KOPT-K1 (cell line): ENCODE results near the gene KIAA1586.
"Not testable (repeated sequence)": the region's sequence is repeated elsewhere in the genome, so short reads cannot be mapped to it uniquely, and the experiment has no call there.

Source experiments
- H3K27ac ChIP-seq: fragments of 200-600 bp; sonication (generic); 2 replicates; pipeline ENCODE4 v1.5.1; 2016; ENCODE audit warnings: antibody characterized with exemption, mild to moderate bottlenecking, low read depth, low read length; ENCODE audit not compliant: poor library complexity, severe bottlenecking
- H3K36me3 ChIP-seq: fragments of 200-600 bp; sonication (generic); 2 replicates; pipeline ENCODE4 v1.5.1; 2017; ENCODE audit warnings: antibody characterized with exemption, mild to moderate bottlenecking, low read length, moderate library complexity; ENCODE audit not compliant: insufficient read depth
- H3K9me3 ChIP-seq: fragments of 200-600 bp; sonication (generic); 2 replicates; pipeline ENCODE4 v1.5.1; 2017; ENCODE audit warnings: antibody characterized with exemption, low read length, mild to moderate bottlenecking; ENCODE audit not compliant: insufficient read depth, poor library complexity, severe bottlenecking

The KIAA1586 gene

GRCh38 chr6:57072108-57072507 is 25.6 kb downstream of the KIAA1586 start:
- Histone ChIP-seq H3K9me3 (no peaks in the 10 kb centered on the region), H3K36me3 (no peaks in the 10 kb centered on the region), H3K27ac (no peak overlapping the region)

DNA sequence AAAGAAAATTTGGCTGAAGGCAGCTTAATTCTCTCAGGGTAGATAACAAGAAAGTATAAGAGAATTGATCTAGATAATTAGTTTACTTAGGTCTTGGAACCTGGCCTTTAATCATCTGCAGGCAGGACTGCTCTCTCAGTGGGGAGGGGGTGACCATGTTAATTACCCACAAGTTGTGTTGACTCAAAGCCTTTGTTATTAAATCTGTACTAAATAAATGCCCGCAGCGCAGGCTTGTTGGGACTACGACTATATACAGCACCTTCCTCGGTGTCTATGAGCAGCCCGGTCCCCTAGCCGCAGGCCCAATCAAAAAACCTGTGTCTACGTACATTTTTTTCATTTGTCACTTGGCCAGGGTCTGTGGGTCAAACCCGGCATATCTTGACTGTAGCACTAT is 27.9 kb downstream of the KIAA1586 start:
- Histone ChIP-seq H3K27ac (no peak overlapping the region), H3K9me3 (no peaks in the 10 kb centered on the region), H3K36me3 (no peaks in the 10 kb centered on the region)

GRCh38 chr6:57075092-57075491 is 28.6 kb downstream of the KIAA1586 start:
- no peaks in the 10 kb centered on the region for H3K9me3 ChIP-seq
- no peak overlapping the region for H3K27ac ChIP-seq
- H3K36me3 ChIP-seq, result no peaks in the 10 kb centered on the region

DNA sequence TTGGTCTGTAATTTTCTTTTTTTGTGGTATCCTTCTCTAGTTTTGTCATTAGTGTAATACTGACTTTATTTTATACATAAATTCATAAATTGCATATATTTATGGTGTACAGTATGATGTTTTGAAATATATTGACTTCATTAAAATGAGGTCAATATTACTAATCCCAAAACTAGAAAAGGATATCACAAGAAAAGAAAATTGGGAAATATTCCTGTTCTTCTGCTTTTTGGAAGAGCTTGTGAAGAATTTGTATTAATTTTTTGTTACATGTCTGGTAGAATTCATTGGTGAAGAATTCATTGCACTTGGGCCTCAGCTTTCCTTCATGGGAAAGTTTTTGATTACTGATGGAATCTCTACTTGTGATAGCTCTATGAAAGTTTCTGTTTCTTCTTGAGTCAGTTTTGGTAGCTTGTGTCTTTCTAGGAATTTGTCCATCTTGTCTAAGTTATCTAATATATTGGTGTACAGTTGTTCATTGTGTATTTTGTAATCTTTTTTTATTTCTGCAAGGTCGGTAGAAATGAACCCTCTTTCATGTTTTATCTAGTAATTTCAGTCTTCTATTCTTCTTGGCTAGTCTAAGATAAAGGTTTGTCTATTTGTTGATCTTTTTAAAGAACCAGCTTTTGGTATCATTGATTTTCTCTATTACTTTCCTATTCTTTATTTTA is 32.2 kb downstream of the KIAA1586 start:
- Histone ChIP-seq H3K36me3 (no peaks in the 10 kb centered on the region), H3K9me3 (no peaks in the 10 kb centered on the region), H3K27ac (no peak overlapping the region)

DNA sequence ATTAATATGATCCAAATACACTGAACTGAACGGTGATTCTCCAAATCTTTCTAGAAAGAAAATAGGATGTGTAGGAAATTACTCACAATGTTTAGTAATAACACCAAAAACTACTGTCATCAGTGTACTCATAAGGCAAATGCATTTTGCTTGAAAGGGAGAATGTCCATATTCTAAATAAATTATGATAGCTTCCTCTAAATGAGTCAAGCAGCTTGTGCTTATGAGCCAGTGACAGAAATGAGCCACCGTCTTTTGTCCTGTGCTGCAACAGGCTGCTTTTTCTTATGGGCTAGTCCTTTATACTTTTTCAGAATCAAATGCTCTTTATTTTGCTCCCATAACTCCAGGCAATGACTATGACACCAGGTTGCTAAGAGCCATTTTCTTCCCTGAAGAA is 39.0 kb downstream of the KIAA1586 start:
- no peak overlapping the region for H3K27ac ChIP-seq
- H3K36me3 ChIP-seq, result no peaks in the 10 kb centered on the region
- H3K9me3 ChIP-seq, result no peaks in the 10 kb centered on the region

DNA sequence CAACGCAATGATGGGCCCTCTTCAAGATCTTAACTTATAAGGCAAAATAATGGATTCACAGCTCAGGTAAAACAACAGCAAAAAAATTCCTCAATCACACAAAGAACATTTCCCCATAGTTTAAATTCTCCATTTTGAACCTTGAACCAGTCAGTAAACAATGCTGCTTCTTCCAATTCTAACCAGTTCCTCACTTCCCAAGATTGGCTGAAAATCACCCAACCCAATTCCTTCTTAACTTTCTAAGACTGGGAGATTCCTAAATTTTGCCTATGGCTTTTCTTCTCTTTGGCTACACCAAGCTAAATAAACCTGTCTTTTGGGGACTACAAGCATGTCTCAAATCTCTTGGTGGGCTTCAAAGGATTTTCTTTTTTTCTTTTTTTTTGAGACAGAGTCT is 40.4 kb downstream of the KIAA1586 start:
- no peak overlapping the region for H3K27ac ChIP-seq
- H3K36me3 ChIP-seq, result peaks cover 5% of the 10 kb centered on the region
- H3K9me3 ChIP-seq, result no peaks in the 10 kb centered on the region

DNA sequence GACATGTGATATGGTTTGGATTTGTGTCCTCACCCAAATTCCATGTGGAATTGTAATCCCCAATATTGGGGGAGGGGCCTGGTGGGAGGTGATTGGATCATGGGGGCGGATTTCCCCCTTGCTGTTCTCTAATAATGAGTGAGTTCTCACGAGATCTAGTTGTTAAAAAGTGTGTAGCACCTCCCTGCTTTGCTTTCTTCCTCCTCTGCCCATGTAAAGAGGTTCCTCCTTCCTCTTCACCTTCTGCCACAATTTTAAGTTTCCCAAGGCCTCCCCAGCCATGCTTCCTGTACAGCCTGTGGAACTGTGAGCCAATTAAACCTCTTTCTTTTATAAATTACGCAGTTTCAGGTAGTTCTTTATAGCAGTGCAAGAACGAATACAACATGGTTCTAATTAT is 41.4 kb downstream of the KIAA1586 start:
- peaks cover 16% of the 10 kb centered on the region for H3K36me3 ChIP-seq
- no peak overlapping the region for H3K27ac ChIP-seq
- no peaks in the 10 kb centered on the region for H3K9me3 ChIP-seq

GRCh38 chr6:57089265-57089664 is 42.8 kb downstream of the KIAA1586 start:
- peak overlapping the region; percentile 67 for H3K27ac ChIP-seq
- H3K9me3 ChIP-seq, result no peaks in the 10 kb centered on the region
- peaks cover 29% of the 10 kb centered on the region for H3K36me3 ChIP-seq

DNA sequence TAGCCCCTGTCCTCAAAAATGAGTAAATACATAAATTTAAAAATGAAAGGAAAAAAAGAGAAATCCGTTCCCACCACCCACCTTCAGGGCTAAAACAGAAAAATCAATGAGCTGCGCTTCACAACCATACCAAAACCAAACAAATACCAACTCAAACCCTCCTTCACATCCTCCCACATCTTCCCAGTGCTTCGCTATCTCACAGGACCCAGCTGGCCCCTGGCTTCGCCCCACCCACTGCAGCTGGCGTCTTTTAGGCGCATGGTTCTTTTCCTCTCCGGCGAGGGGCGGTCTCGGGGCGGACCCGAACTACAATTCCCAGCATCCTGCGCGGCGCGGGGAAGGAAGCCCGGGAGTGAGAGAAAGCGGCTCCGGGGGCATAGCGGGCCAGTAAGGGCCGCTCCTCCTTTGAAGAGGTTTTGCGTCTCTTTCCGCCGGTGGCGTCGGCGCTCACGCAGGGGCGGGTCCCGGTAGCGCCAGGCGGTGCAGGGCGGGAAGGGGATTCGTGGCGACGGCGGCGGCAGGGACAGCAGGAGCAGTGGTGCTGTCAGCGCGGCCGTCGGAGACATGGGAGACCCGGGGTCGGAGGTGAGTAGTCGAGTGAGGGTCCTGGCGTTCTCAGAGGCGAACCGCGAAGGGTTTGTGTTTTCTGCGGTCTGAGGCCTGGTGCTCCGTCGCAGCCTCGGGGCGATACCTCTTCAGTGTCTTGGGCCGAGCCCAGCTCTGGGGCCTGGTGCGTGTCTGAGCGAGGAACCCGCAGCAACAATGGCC is 43.4 kb downstream of the KIAA1586 start, which contains the start of gene ZNF451:
Gene ZNF451 (plus strand): TSS at position 502 of the 771 bp plus-strand sequence. CDS start 66 bp downstream, at position 568.
- Histone ChIP-seq H3K36me3 (peaks cover 33% of the 10 kb centered on the region), H3K27ac (peak within 1 kb of the TSS; percentile 67), H3K9me3 (no peaks in the 10 kb centered on the region)

DNA sequence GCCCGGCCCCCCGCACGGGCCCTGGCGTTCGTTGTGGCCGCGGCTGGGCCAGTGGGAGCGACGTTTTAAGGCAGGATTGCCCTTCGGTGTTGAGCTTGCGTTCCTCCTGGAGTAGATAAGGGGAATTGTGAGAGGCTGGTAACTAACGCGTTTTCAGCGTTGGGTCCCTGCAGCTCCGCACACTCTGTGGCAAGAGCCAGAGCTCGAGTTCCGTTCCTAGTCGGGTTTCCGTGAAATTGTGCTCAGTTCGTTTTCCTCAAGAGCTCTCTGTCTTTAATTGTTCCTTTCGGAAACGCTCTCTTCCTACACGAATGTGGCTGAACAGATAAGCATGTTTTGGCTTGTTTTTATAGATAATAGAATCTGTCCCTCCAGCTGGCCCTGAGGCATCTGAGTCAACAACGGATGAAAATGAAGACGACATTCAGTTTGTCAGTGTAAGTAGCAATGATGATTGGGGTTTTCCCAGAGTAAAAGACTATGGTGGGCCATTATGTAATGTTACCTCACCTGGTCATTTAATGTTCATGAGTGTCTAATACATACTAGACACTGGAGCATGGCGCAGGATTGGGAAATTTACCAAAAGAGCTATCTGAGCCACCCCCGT is 44.1 kb downstream of the KIAA1586 start:
- Histone ChIP-seq H3K27ac (peak overlapping the region; percentile 67), H3K36me3 (peaks cover 40% of the 10 kb centered on the region)
- H3K9me3 ChIP-seq, result not testable (repeated sequence)

GRCh38 chr6:57091375-57091774 is 44.9 kb downstream of the KIAA1586 start:
- H3K27ac ChIP-seq, H3K9me3 ChIP-seq: not testable (repeated sequence)
- H3K36me3 ChIP-seq, result peaks cover 44% of the 10 kb centered on the region

GRCh38 chr6:57094689-57095088 is 48.2 kb downstream of the KIAA1586 start:
- H3K36me3 ChIP-seq, result peaks cover 74% of the 10 kb centered on the region
- no peaks in the 10 kb centered on the region for H3K9me3 ChIP-seq
- H3K27ac ChIP-seq, result no peak overlapping the region

DNA sequence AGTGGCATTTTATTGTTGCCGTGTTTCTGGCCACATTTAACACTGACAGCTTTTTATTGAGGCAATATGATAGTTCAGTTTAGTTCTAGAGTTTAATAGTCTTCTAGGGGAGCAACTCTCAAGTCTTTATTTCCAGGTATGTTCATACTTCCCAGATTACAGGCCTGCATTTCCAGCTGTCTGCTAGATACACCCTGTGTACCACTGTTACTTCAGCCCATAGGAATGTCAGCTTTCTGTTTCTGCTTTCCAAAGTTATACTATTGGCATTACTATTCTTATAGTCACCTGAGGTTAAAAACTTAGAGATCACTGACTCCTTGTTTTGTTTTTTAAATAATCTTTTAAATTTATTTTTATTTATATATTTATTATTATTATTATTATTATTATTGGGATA is 51.1 kb downstream of the KIAA1586 start:
- no peaks in the 10 kb centered on the region for H3K9me3 ChIP-seq
- no peak overlapping the region for H3K27ac ChIP-seq
- H3K36me3 ChIP-seq, result peaks cover 90% of the 10 kb centered on the region

DNA sequence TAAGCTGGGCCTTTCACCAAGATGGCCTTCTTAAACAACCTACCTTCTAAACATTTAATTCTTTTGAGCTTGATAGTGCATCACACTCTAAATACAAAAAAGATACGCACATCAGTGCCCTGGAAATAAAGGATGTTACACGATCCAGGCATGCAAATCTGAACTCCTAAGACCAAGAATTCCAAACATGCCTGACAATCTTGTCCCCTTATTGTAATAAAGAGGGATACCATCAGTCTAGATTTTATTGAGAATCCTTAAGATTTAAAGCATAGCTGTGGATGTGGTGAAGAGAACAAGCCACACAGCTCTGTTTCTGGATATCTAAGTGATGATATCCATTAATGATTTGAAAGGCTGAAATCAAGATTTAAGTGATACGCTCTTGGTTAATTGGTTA is 56.5 kb downstream of the KIAA1586 start:
- Histone ChIP-seq H3K27ac (no peak overlapping the region), H3K36me3 (peaks cover 96% of the 10 kb centered on the region), H3K9me3 (no peaks in the 10 kb centered on the region)

DNA sequence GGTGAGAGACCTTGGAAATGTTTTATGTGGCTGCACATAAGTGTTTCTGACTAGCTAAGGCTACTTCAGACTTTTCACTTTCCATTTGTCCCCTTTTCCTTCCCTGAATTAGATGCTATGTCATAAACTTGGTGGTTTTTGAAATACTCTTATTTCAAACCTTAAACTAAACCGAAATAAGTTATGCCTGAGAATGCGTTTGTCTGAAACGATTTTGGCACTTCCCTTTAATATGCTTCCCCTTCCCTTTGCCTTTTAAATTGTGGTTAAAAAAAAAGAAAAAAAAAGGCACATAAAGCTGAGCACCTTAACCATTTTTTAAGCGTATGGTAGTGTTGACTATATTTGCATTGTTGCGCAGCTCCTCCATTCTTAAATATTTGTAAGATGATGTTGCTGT is 57.8 kb downstream of the KIAA1586 start:
- no peaks in the 10 kb centered on the region for H3K9me3 ChIP-seq
- no peak overlapping the region for H3K27ac ChIP-seq
- peaks cover 96% of the 10 kb centered on the region for H3K36me3 ChIP-seq
